DMS153 treated with DMSO at 0.1 percent for 48 hours (cell line): ENCODE measurements around the gene CAPNS1.

Experiments used
- DNase-seq: peaks from one replicate; lab custom pipeline; 2025; ENCODE audit not compliant: unreplicated experiment; lab: John Stamatoyannopoulos, UW

CAPNS1 gene

DNA sequence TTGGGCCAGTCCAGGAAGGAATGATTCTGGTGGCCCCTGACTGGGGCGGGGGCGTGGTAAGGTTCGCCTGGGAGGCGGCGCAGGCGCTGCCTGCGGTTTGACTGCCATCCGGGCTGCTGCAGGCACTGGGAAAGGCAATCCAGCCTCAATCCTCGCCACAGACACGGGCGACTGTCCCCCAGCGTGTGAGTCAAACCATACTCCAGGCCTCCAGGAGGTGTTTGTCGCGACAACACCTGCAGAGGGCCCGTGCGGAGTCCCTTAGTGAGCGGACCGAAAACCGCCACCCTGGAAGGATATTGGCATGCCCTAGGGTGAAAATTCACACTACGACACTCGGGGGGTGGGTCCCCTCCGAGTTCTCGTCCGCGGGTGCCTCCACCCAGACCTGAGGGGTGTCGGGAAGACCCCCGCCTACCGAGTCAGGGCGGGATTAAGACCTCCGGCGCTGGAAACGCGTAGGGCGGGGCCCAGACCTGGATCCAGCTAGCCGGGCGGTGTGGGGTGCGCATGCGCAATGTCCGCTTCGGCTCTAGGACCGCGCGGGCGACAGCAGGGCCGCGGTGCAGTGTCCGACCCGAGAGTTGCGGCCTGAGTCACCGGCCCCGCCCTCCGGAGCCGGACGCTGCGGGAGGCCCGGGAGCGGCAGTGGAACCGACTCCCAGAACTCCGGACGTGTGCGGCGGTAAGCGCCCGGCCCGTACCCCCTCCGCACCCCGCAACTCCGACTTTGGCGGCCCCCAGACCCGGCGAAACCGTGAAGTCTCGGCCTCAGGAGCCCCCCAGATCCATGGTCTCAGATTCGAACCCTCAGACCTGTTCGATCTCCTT, at the start of gene CAPNS1:
TSS of gene CAPNS1 (plus strand) at position 594 of the 831 bp plus-strand sequence. CDS start 946 bp downstream, outside the sequence.
- DNase-seq, result peak; percentile 94

GRCh38 chr19:36090910-36091695, 48.8 kb upstream of the CAPNS1 start:
- DNase-seq, result no peak

- DNase-seq, result no peak
These were observed 47.3 kb upstream of the CAPNS1 start for GRCh38 chr19:36092566-36092965.

GRCh38 chr19:36093146-36093662, 46.7 kb upstream of the CAPNS1 start:
- no peak for DNase-seq

DNA sequence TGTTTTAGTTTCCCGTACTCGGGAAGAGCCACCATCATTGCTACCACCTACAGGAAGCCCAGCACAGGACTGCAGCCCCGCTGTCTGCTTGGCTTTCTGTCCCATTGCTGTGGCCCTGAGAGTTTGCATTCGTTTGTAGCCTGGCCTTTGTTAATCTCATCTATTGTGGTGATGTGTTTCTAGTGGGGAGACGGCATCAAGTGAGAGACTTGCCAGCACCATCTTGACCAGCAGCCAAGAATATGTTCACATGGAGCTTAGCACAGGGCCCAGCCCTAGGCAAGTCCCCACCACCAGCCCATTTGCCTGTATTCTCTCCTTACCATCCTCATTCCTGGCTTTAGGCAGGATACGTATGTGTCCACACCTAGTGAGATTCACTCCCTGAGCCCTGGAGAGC, 46.2 kb upstream of the CAPNS1 start:
- no peak for DNase-seq

DNA sequence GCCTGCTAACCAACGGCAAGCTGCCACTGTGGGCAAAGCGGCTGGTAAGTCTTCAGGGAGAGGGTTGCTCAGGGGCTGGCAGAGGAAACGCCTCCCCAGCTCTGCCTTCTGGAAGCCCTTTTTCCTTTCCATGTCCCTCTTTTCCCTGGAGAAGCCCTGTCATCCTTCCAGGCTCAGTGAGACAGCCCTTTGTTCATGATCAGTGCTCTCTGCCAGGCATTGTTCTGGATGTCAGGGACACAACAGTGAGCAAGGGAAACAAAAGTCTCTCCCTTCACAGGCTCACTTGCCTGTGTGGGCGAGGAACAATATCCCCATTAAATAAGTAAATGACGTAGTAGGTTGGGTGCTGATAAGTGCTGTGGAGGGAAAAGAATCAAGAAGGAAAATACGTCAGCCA, 42.8 kb upstream of the CAPNS1 start:
- DNase-seq, result no peak

- no peak for DNase-seq
These were observed 40.6 kb upstream of the CAPNS1 start for GRCh38 chr19:36099166-36099785.

- no peak for DNase-seq
These were observed 39.4 kb upstream of the CAPNS1 start for GRCh38 chr19:36100476-36100875.

DNA sequence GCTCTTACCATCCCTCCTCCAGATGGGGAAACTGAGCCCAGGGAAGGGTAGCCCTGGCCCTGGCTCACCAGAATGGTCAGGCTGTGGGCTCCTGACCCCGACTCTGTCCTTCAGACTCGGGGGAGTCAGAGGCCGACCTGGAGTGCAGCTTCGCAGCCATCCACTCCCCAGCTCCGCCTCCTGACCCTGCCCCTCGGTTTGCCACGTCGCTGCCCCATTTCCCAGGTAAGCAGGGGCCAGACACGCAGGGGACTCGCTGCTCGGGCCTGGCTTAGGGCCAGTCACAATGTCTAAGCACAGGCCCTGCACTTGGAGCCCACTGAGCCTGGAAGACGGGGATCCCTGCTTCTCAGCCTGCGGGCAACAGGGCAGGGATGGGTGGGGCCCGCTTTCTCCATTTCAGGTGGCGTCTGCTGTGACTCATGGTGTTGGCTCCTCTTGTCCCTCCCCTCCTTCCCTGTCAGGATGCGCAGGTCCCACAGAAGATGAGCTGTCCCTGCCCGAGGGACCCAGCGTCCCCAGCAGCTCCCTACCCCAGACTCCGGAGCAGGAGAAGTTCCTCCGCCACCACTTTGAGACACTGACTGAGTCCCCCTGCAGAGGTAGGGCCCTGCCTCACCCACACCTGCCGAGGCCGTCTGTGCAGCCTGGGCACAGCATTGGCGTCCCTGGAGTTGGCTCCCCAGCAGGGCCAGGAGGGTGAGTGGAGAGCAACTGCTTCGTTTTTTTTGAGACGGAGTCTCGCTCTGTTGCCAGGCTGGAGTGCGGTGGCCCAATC, 38.1 kb upstream of the CAPNS1 start:
- no peak for DNase-seq

DNA sequence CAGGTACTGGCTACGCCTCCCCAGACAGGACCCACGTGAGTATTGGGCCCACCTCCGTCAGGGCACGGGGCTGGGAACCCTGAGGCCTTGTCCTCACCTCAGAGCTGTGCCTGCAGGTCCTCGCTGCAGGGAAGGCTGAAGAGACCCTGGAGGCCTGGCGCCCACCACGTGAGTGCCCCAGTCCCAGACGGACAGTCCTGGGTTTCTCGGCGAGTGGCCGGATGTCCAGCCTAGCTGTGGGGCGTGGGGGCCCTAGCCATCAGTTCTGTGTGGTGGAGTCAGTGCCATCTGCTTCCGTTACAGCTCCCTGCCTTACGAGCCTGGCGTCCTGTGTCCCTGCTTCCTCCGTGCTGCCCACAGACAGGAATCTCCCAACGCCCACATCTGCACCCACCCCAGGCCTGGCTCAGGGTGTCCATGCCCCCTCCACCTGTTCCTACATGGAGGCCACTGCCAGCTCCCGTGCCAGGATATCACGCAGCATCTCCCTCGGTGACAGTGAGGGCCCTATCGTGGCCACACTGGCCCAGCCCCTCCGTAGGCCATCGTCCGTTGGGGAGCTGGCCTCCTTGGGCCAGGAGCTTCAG, 36.7 kb upstream of the CAPNS1 start:
- no peak for DNase-seq

DNA sequence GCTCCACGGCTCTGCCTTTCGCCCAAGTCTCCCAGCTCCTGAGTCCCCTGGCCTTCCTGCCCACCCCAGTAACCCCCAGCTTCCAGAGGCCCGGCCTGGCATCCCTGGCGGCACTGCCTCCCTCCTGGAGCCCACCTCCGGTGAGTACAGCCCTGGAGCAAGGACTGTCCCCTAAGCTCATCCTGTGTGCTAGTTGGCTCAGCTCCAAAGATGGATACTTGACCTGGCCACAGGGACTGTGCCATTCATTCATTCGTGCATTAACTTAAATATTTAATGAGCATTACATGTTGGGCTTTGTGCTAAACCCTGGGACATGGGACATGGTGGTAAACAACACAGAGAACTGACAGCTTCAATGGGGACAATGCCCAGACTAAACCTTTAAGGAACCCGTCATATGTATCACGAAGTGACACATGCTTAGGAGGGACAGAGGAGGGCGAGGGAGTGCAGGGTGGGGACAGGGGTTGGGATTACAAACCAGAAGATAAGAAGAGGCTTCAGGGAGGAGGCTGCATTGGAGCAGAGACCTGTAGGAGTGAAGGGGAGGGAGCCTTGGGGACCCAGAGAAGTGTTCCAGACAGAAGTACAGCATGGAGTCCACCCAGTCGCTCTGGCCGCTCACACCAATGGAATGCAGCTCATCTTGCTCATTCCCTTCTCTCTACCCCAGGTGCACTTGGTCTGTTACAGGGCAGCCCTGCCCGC, 35.9 kb upstream of the CAPNS1 start:
- no peak for DNase-seq

GRCh38 chr19:36106441-36106840, 33.4 kb upstream of the CAPNS1 start:
- DNase-seq, result no peak

DNA sequence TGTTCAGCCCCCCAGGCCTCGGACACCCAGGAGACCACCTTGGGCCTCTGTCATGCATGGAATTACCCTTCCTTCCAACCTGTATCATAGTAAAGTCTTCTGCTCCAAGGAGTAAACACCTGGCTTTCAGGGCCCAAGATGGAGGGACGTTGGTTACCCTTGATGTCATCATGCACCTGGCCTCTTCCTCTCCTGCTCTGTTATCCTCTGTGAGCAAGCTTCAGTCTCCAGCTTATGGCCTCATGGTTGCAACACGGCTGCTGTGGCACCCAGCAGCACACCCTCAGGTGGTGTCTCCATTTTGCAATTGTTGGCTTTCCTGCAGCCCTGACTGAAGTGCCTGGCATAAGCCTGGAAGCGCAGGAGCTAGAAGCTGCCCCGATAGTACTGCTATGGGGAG, 32.9 kb upstream of the CAPNS1 start:
- DNase-seq, result no peak

DNA sequence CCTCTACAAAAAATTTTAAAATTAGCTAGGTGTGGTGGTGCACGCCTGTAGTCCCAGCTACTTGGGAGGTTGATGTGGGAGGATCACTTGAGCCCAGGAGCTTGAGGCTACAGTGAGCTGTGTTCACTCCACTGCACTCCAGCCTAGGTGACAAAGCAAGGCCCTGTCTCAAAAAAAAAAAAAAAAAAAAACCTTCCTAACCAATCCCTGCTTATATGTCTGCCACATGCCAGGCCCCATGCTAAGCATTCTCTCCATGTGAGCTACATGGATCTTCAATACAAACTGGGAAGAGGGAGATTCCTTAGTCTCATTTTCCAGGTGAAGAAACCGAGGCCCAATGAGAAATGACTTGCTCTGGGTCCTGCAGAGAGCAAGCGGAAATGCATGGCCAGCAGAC, 31.2 kb upstream of the CAPNS1 start:
- no peak for DNase-seq

- DNase-seq, result no peak
These were observed 29.2 kb upstream of the CAPNS1 start, which contains the start of gene OVOL3 for GRCh38 chr19:36110487-36111199. Gene OVOL3 (plus strand): TSS chr19:36111143. CDS start chr19:36111203, 60 bp downstream.

DNA sequence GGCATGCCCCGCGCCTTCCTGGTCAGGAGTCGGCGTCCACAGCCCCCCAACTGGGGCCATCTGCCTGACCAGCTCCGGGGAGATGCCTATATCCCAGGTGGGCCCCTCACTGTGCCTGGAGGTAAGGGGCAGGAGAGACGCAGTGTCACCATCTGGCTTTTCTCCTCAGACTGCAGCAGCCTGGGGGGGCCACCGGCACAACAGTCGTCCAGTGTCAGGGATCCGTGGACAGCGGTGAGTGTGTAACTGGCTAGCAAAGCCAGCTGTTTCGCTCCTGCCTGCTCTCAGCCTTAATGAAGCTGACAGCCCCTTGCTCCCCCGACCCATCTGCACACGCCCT, 28.7 kb upstream of the CAPNS1 start:
- no peak for DNase-seq

DNA sequence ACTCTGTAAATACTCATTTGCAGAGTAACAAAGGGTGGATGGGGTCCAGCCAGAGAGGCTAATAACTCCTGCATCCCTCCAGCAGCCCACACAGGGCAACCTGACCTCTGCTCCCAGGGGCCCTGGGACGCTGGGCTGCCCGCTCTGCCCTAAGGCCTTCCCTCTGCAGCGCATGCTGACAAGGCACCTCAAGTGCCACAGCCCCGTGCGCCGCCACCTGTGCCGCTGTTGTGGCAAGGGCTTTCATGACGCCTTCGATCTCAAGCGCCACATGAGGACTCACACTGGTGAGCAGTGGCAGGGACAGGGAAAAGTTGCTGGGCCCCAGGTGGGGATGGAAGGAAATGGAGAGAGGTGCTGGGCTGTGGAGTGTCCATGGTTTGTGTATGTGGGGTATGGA, 27.2 kb upstream of the CAPNS1 start:
- no peak for DNase-seq

DNA sequence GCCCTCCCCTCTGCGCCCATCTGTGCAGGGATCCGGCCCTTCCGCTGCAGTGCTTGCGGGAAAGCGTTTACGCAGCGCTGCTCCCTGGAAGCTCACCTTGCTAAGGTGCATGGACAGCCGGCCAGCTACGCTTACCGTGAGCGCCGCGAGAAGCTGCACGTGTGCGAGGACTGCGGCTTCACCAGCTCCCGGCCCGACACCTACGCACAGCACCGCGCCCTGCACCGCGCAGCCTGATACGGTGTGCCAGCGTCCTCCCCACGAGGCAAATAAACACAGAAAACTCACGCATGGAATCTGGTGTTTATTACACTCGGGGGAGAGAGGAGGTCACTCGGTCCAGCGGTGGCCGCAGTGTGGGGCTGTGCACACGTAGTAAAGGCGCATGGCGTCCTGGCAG, 26.4 kb upstream of the CAPNS1 start:
- no peak for DNase-seq
